ENCODE data around the gene GREB1L. TPM values are rescaled to one million over a fixed set of nuclear protein-coding genes. Genes with fewer than 3 reads are reported as not detected.
A peak's percentile ranks its signal among the peaks of the same experiment; 100 is the strongest.

Gene GREB1L
- total and polyA plus RNA-seq, 9 of the 15 experiments (the other 6 are each of a cell fraction or from before 2014, with no cell fraction given) = 0.03 TPM; not detected in 8

DNA sequence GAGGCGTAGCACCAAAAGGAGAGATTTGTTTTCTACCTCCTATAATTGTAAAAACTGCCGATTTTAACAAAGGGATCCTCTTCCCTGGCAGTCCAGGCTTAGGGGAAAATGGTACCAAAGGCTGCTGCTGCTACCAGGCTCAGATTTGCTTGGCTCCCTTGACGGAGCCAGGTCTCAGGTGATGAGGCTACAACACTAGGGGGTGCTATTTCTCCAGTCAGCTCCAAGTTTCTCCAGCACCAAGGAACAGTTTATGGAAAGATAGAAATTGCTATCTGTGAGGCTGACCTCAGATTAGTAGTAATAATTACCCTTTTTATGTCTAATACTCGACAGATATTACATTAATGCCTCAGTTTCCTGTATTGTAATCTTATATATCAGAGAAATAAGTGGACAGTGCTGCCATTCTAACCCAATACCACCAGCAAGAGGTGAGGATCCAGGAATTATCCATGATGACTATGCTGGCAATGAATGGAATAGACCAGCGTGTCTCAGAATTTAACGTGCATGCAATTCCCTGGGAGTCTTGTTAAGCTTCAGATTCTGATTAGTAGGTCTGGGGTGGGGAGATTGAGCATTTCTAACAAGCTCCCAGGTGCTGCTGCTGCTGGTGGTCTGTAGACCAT lies 247.2 kb downstream of the GREB1L start (continued):
- TF ChIP-seq STAT6 (CRISPR knock-in tag; IDR thresholded peaks at IDR 0.05) = no peak
- TF ChIP-seq LARP7 (IDR thresholded peaks at IDR 0.05) = no peak
- TF ChIP-seq SUPT5H (IDR thresholded peaks at IDR 0.05) = no peak
- peak; percentile 73 for TF ChIP-seq SMC3 (conservative IDR thresholded peaks at IDR 0.05; ENCODE audit: insufficient read depth, low read depth, low read length)
- peak; percentile 56 to 88 for TF ChIP-seq RAD21 (CRISPR knock-in tag; conservative IDR thresholded peaks at IDR 0.05 in 1 of 2, IDR thresholded peaks at IDR 0.05 in 1 of 2)
- no peak for TF ChIP-seq GABPB1 (CRISPR knock-in tag; IDR thresholded peaks at IDR 0.05)
- no peak for TF ChIP-seq CBFA2T3 (IDR thresholded peaks at IDR 0.05)
- peak; percentile 57; the same call in 1 of the 2 replicates for TF ChIP-seq STAG1 (CRISPR knock-in tag; IDR thresholded peaks at IDR 0.05; ENCODE audit: borderline replicate concordance)
- no peak for TF ChIP-seq CREB3 (tag; conservative IDR thresholded peaks at IDR 0.05; ENCODE audit: low read depth)
- no peak for TF ChIP-seq U2AF2 (optimal IDR thresholded peaks at IDR 0.05; ENCODE audit: low read depth, low read length)
- TF ChIP-seq, protein P1, sequence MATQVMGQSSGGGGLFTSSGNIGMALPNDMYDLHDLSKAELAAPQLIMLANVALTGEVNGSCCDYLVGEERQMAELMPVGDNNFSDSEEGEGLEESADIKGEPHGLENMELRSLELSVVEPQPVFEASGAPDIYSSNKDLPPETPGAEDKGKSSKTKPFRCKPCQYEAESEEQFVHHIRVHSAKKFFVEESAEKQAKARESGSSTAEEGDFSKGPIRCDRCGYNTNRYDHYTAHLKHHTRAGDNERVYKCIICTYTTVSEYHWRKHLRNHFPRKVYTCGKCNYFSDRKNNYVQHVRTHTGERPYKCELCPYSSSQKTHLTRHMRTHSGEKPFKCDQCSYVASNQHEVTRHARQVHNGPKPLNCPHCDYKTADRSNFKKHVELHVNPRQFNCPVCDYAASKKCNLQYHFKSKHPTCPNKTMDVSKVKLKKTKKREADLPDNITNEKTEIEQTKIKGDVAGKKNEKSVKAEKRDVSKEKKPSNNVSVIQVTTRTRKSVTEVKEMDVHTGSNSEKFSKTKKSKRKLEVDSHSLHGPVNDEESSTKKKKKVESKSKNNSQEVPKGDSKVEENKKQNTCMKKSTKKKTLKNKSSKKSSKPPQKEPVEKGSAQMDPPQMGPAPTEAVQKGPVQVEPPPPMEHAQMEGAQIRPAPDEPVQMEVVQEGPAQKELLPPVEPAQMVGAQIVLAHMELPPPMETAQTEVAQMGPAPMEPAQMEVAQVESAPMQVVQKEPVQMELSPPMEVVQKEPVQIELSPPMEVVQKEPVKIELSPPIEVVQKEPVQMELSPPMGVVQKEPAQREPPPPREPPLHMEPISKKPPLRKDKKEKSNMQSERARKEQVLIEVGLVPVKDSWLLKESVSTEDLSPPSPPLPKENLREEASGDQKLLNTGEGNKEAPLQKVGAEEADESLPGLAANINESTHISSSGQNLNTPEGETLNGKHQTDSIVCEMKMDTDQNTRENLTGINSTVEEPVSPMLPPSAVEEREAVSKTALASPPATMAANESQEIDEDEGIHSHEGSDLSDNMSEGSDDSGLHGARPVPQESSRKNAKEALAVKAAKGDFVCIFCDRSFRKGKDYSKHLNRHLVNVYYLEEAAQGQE (IDR thresholded peaks at IDR 0.05; ENCODE audit: borderline replicate concordance) = peak; percentile 64; the same call in 1 of the 2 replicates
- TF ChIP-seq, protein P1 (CRISPR knock-in tag; IDR thresholded peaks at IDR 0.05; ENCODE audit: low read depth) = no peak
- TF ChIP-seq CTCF (IDR thresholded peaks at IDR 0.05 in 2 of 3, conservative IDR thresholded peaks at IDR 0.05 in 1 of 3; ENCODE audit: insufficient read depth in 2 of 3, low read depth in 1 of 3, low read length in 3 of 3) = peak; percentile 77 to 90 (median 86)
- TF ChIP-seq POU5F1 (IDR thresholded peaks at IDR 0.05; ENCODE audit: borderline replicate concordance, low read depth, low read length, partially characterized antibody) = no peak
